SU-DHL-6 (cell line): Measurements from ENCODE around the gene CYP2J2.
A peak's percentile ranks its signal among the peaks of the same experiment; 100 is the strongest.
"Not testable (repeated sequence)": the region's sequence is repeated elsewhere in the genome, so short reads cannot be mapped to it uniquely, and the experiment has no call there.

Experiments used
- H2AFZ ChIP-seq: fragments of 200-600 bp; sonication (generic); 2 replicates; pipeline ENCODE4 v1.6.1; 2014; ENCODE audit warnings: low read depth, mild to moderate bottlenecking, moderate library complexity, mixed read lengths, antibody characterized with exemption, low read length; ENCODE audit not compliant: severe bottlenecking
- H3F3A ChIP-seq: fragments of 200-600 bp; shearing (Covaris generic); 2 replicates; pipeline ENCODE4 v1.6.0; 2016; ENCODE audit warnings: antibody characterized with exemption, mild to moderate bottlenecking; ENCODE audit not compliant: insufficient read depth
- H3K27ac ChIP-seq: fragments of 200-600 bp; sonication (generic); 2 replicates; pipeline ENCODE4 v1.5.1; 2016; ENCODE audit warnings: low read depth, mild to moderate bottlenecking, low read length, moderate library complexity, mixed read lengths
- H3K27me3 ChIP-seq: fragments of 200-600 bp; sonication (generic), shearing (Covaris generic); 2 replicates; pipeline ENCODE4 v1.6.0; 2014; ENCODE audit warnings: mild to moderate bottlenecking, low read length
- H3K36me3 ChIP-seq: fragments of 200-600 bp; sonication (generic); 2 replicates; pipeline ENCODE4 v1.6.1; 2014; ENCODE audit warnings: mild to moderate bottlenecking, low read length, mixed read lengths
- H3K4me2 ChIP-seq: fragments of 300-600, 200-600 bp; shearing (Covaris generic), sonication (generic); 2 replicates; pipeline ENCODE4 v1.6.0; 2014; ENCODE audit warnings: low read length, low read depth, mild to moderate bottlenecking; ENCODE audit not compliant: poor library complexity, severe bottlenecking
- H3K4me3 ChIP-seq: fragments of 200-600 bp; sonication (generic); 2 replicates; pipeline ENCODE4 v1.5.1; 2014; ENCODE audit warnings: antibody characterized with exemption, low read length, mild to moderate bottlenecking, mixed read lengths; ENCODE audit not compliant: insufficient read depth, poor library complexity, severe bottlenecking
- H3K79me2 ChIP-seq: fragments of 200-600 bp; sonication (generic); 2 replicates; pipeline ENCODE4 v1.6.1; 2014; ENCODE audit warnings: mild to moderate bottlenecking, low read length, moderate library complexity; ENCODE audit not compliant: insufficient read depth
- H3K9ac ChIP-seq: fragments of 200-600 bp; sonication (generic); 2 replicates; pipeline ENCODE4 v1.7.0; 2014; ENCODE audit warnings: mild to moderate bottlenecking, low read length
- H3K9me2 ChIP-seq: fragments of 200-600 bp; sonication (generic); replicated peaks from 2 replicates; pipeline ENCODE4 v1.6.1; 2014; ENCODE audit warnings: low read length; ENCODE audit not compliant: insufficient read depth
- H3K9me3 ChIP-seq: fragments of 200-600 bp; sonication (generic); 2 replicates; pipeline ENCODE4 v1.6.1; 2014; ENCODE audit warnings: low read length, mixed read lengths; ENCODE audit not compliant: insufficient read depth
- H4K20me1 ChIP-seq: fragments of 200-600 bp; sonication (generic); 2 replicates; pipeline ENCODE4 v1.6.1; 2014; ENCODE audit warnings: low read depth, mild to moderate bottlenecking, antibody characterized with exemption, low read length, moderate library complexity, mixed read lengths
- EZH2phosphoT487 ChIP-seq: fragments of 200-600 bp; sonication (generic), shearing (Covaris generic); conservative IDR thresholded peaks from 2 replicates; pipeline ENCODE4 v1.6.1; 2018; ENCODE audit warnings: mild to moderate bottlenecking, antibody characterized with exemption, low read length, moderate library complexity, mixed read lengths
- TF ChIP-seq, protein P1 (sequence below): fragments of 200-600 bp; sonication (generic); IDR thresholded peaks from one replicate; pipeline ENCODE4 v1.5.1; 2017; ENCODE audit warnings: antibody characterized with exemption, mild to moderate bottlenecking, low read length, moderate library complexity; ENCODE audit not compliant: insufficient read depth, poor library complexity, severe bottlenecking

Gene CYP2J2

DNA sequence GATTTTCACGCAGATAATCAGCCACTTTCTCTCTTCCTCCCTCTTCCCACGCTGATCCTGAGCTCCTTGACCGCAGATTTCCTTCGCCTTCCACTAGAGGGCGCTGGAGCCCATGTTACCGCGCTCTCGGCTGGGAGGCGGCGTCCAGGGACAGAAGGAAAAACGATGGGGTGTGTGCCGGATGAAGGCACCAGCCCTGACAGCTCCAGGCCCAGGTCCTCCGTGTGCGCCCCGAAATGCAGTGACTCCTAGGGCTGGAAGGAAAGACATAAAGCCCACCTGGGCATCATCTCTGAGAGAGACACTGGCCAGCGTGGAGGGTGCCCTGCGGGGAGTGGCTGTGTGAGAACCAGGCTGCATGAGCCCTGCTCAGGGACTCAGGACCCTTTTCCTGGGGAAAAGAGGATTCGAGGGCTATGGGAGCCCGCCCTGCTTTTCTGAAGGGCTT is 44.9 kb upstream of the CYP2J2 start:
- no peaks in the 10 kb centered on the region for H3K9me2 ChIP-seq
- H3K36me3 ChIP-seq = no peaks in the 10 kb centered on the region
- no peak overlapping the region for H3K4me2 ChIP-seq
- H4K20me1 ChIP-seq = no peaks in the 10 kb centered on the region
- no peaks in the 10 kb centered on the region for H3K27me3 ChIP-seq
- no peaks in the 10 kb centered on the region for H3K79me2 ChIP-seq
- TF ChIP-seq, protein P1, sequence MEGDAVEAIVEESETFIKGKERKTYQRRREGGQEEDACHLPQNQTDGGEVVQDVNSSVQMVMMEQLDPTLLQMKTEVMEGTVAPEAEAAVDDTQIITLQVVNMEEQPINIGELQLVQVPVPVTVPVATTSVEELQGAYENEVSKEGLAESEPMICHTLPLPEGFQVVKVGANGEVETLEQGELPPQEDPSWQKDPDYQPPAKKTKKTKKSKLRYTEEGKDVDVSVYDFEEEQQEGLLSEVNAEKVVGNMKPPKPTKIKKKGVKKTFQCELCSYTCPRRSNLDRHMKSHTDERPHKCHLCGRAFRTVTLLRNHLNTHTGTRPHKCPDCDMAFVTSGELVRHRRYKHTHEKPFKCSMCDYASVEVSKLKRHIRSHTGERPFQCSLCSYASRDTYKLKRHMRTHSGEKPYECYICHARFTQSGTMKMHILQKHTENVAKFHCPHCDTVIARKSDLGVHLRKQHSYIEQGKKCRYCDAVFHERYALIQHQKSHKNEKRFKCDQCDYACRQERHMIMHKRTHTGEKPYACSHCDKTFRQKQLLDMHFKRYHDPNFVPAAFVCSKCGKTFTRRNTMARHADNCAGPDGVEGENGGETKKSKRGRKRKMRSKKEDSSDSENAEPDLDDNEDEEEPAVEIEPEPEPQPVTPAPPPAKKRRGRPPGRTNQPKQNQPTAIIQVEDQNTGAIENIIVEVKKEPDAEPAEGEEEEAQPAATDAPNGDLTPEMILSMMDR = peak; percentile 85
- no peak for TF ChIP-seq EZH2phosphoT487
- H3F3A ChIP-seq = no peaks in the 10 kb centered on the region
- H3K27ac ChIP-seq = no peak overlapping the region
- H2AFZ ChIP-seq = no peak overlapping the region
- H3K9ac ChIP-seq = no peak overlapping the region
- no peak overlapping the region for H3K4me3 ChIP-seq
- H3K9me3 ChIP-seq = no peaks in the 10 kb centered on the region

DNA sequence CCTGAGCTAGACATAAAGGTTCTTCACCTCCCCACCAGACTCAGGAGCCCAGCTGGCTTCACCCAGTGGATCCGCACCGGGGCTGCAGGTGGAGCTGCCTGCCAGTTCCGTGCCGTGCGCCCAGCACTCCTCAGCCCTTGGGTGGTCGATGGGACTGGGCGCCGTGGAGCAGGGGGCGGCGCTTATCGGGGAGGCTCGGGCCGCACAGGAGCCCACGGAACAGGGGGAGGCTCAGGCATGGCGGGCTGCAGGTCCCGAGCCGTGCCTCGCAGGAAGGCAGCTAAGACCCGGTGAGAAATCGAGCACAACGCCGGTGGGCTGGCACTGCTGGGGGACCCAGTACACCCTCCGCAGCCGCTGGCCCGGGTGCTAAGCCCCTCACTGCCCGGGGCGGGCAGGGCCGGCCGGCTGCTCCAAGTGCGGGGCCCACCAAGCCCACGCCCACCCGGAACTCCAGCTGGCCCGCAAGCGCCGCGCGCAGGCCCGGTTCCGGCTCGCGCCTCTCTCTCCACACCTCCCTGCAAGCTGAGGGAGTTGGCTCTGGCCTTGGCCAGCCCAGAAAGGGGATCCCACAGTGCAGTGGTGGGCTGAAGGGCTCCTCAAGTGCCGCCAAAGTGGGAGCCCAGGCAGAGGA is 43.1 kb upstream of the CYP2J2 start:
- H3F3A ChIP-seq = not testable (repeated sequence)

DNA sequence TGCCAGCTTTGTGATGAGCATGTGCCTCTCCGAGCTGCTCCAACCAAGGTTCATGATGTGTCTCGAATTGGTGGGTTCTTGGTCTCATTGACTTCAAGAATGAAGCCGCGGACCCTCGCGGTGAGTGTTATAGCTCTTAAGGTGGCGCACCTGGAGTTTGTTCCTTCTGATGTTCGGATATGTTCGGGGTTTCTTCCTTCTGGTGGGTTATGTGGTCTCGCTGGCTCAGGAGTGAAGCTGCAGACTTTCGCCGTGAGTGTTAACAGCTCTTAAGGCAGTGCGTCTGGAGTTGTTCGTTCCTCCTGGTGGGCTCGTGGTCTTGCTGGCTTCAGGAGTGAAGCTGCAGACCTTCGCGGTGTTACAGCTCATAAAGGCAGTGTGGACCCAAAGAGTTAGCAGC is 42.2 kb upstream of the CYP2J2 start:
- not testable (repeated sequence) for H2AFZ ChIP-seq, H3F3A ChIP-seq, H3K9ac ChIP-seq, H3K36me3 ChIP-seq, H3K4me2 ChIP-seq, H3K79me2 ChIP-seq, H3K9me3 ChIP-seq, H3K27ac ChIP-seq, H3K4me3 ChIP-seq, H4K20me1 ChIP-seq, H3K9me2 ChIP-seq, H3K27me3 ChIP-seq

More for the DNA sequence above, 43.1 kb upstream of the CYP2J2 start:
- H3K4me2 ChIP-seq, H3K27me3 ChIP-seq, H3K79me2 ChIP-seq, H3K9ac ChIP-seq, H3K27ac ChIP-seq, H2AFZ ChIP-seq, H3K4me3 ChIP-seq, H3K9me2 ChIP-seq, H3K9me3 ChIP-seq, H4K20me1 ChIP-seq, H3K36me3 ChIP-seq: not testable (repeated sequence)

DNA sequence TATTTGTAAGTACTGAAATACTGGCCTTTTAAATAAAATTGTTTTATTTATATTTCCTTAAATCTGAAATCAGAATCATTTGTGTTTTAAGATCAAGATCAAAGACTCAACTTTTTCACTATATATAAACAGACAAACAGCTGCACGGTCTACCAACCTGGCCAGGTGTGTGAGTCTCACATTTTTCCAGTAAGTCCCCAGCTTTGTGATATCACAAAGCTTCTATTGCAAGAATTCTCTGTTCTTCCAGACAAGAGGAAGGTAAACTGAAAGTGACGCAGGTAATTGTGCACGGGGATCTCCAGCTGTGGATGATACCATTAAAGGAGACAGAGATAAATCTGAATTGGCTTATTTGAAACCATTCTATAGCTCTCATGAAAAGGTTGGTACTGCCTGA is 41.2 kb upstream of the CYP2J2 start:
- Histone ChIP-seq H3K36me3 (no peaks in the 10 kb centered on the region), H3K4me3 (no peak overlapping the region), H3K9ac (no peak overlapping the region), H4K20me1 (no peaks in the 10 kb centered on the region), H3K79me2 (no peaks in the 10 kb centered on the region), H3K4me2 (no peak overlapping the region), H2AFZ (no peak overlapping the region), H3K9me3 (no peaks in the 10 kb centered on the region), H3F3A (no peaks in the 10 kb centered on the region), H3K9me2 (no peaks in the 10 kb centered on the region), H3K27ac (no peak overlapping the region), H3K27me3 (no peaks in the 10 kb centered on the region)
- TF ChIP-seq, protein P1 = no peak
- no peak for TF ChIP-seq EZH2phosphoT487
